Measurements from ENCODE around the gene DNMBP. TPM values are rescaled to one million over a fixed set of nuclear protein-coding genes. Genes with fewer than 3 reads are reported as not detected.

Gene DNMBP
- polyA plus RNA-seq, 2 of the 4 experiments (the other 2 are of a cell fraction), result 13.7 to 20.3 TPM

- 94% methylated on average over 3 of the region's 3 CpGs for WGBS (ENCODE audit: missing lambda C conversion rate)
- ATAC-seq (no peak), DNase-seq (ENCODE audit: low read depth in 1 of 2, low spot score in 1 of 2) (no peak), FAIRE-seq (no peak)
- H3K4me1 ChIP-seq, result peaks cover 32% of the 10 kb centered on the region
- no peak for TF ChIP-seq PHF8 (IDR thresholded peaks at IDR 0.05; ENCODE audit: borderline replicate concordance, low read depth)
- TF ChIP-seq, protein P1, sequence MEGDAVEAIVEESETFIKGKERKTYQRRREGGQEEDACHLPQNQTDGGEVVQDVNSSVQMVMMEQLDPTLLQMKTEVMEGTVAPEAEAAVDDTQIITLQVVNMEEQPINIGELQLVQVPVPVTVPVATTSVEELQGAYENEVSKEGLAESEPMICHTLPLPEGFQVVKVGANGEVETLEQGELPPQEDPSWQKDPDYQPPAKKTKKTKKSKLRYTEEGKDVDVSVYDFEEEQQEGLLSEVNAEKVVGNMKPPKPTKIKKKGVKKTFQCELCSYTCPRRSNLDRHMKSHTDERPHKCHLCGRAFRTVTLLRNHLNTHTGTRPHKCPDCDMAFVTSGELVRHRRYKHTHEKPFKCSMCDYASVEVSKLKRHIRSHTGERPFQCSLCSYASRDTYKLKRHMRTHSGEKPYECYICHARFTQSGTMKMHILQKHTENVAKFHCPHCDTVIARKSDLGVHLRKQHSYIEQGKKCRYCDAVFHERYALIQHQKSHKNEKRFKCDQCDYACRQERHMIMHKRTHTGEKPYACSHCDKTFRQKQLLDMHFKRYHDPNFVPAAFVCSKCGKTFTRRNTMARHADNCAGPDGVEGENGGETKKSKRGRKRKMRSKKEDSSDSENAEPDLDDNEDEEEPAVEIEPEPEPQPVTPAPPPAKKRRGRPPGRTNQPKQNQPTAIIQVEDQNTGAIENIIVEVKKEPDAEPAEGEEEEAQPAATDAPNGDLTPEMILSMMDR (IDR thresholded peaks at IDR 0.05), result no peak
- TF ChIP-seq HOXB5 (CRISPR knock-in tag; IDR thresholded peaks at IDR 0.05), result no peak
- no peak for TF ChIP-seq CHD2 (IDR thresholded peaks at IDR 0.05; ENCODE audit: low read length, partially characterized antibody)
- no peak for TF ChIP-seq GATA3 (IDR thresholded peaks at IDR 0.05; ENCODE audit: borderline replicate concordance)
- TF ChIP-seq JUN (IDR thresholded peaks at IDR 0.05), result no peak
- TF ChIP-seq POLR2A (IDR thresholded peaks at IDR 0.05; ENCODE audit: low read length), result no peak
- no peak for TF ChIP-seq FOXS1 (CRISPR knock-in tag; IDR thresholded peaks at IDR 0.05)
- TF ChIP-seq, protein P2, sequence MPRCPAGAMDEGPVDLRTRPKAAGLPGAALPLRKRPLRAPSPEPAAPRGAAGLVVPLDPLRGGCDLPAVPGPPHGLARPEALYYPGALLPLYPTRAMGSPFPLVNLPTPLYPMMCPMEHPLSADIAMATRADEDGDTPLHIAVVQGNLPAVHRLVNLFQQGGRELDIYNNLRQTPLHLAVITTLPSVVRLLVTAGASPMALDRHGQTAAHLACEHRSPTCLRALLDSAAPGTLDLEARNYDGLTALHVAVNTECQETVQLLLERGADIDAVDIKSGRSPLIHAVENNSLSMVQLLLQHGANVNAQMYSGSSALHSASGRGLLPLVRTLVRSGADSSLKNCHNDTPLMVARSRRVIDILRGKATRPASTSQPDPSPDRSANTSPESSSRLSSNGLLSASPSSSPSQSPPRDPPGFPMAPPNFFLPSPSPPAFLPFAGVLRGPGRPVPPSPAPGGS (IDR thresholded peaks at IDR 0.05), result no peak
- TF ChIP-seq EHF (CRISPR knock-in tag; IDR thresholded peaks at IDR 0.05), result no peak
- TF ChIP-seq EHMT2 (IDR thresholded peaks at IDR 0.05; ENCODE audit: low read depth), result no peak
- TF ChIP-seq NFE2L2 (conservative IDR thresholded peaks at IDR 0.05; ENCODE audit: low read length), result no peak
- ChIA-PET POLR2A (no interaction called here), CTCF (interaction anchor here (0.5 to 2.5 kb wide), 4 partner anchors 60 to 102 kb away, joined by 4 to 8 read pairs (median 4); partner anchors contain the start of gene DNMBP)
- H3K9me3 ChIP-seq, result no peaks in the 10 kb centered on the region; the same call in 2 of the 3 replicates
- H3K4me3 ChIP-seq, result no peak overlapping the region
- no peak overlapping the region for H3K27ac ChIP-seq
- no peak overlapping the region for H3K4me2 ChIP-seq
Observed at GRCh38 chr10:99943908-99944307, 65.8 kb downstream of the DNMBP start.

DNA sequence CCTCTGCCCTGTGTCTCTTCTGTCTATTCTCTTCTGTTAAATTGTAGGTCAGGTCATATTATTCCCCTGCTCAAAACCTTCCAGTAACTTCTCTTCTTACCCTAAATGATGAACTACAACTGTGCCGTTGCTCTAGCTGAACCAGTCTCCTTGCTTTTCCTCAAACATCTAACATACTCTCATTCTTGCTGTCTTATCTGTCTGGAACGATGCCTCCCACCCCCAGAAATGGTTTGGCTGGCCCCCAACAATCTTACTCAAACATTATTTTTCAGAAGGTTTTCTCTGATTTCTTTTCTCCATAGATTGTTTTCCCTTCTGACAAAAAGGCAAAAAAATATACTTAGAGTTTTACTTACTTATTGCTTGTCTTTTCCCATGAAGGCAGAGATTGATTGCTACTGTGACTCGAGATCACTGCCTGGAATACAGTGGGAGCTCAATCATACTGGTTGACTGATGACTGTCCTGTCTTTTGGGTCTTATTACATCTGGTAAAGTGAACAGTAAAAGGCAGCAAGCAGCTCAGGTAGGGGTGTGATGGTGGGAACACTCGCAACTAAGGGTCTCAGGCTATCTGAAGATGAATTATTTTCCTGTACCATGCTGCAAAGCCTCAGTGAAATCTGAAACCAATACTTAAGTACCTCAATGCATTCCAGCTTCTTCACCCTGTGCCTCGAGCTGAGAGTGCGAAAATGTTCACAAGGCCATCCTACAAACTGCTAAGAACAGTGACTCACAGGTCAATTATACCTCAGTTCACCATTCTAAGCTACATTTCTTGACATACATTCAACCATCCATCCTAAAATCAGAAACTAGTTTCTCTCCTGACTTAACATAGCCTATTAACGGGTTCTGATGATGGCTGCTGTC lies 67.6 kb downstream of the DNMBP start:
- H3K9me3 ChIP-seq, result no peaks in the 10 kb centered on the region; the same call in 2 of the 3 replicates

More for the DNA sequence above, 67.6 kb downstream of the DNMBP start:
- DNase-seq (ENCODE audit: low read depth in 1 of 2, low spot score in 1 of 2) (no peak), FAIRE-seq (no peak), ATAC-seq (no peak)
- Histone ChIP-seq H3K27ac (no peak overlapping the region), H3K4me2 (no peak overlapping the region), H3K4me1 (peaks cover 34% of the 10 kb centered on the region), H3K4me3 (no peak overlapping the region)
- CTCF ChIA-PET, result interaction anchor here (1.0 to 2.5 kb wide), 6 partner anchors 14 to 104 kb away, joined by 3 to 8 read pairs (median 4); partner anchors contain the start of gene DNMBP
- no peak for TF ChIP-seq ATOH8 (CRISPR knock-in tag; IDR thresholded peaks at IDR 0.05; ENCODE audit: low read depth)
- TF ChIP-seq, protein P3, sequence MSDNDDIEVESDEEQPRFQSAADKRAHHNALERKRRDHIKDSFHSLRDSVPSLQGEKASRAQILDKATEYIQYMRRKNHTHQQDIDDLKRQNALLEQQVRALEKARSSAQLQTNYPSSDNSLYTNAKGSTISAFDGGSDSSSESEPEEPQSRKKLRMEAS (IDR thresholded peaks at IDR 0.05), result no peak
- no peak for TF ChIP-seq NFE2L2 (conservative IDR thresholded peaks at IDR 0.05; ENCODE audit: low read length)
- no peak for TF ChIP-seq CEBPB (IDR thresholded peaks at IDR 0.05)
- no peak for TF ChIP-seq RNF2 (IDR thresholded peaks at IDR 0.05; ENCODE audit: borderline replicate concordance, low read depth)
- TF ChIP-seq CHD4 (IDR thresholded peaks at IDR 0.05; ENCODE audit: borderline replicate concordance), result no peak
- no peak for TF ChIP-seq FOXS1 (CRISPR knock-in tag; IDR thresholded peaks at IDR 0.05)
- TF ChIP-seq FOSL2 (IDR thresholded peaks at IDR 0.05), result no peak
- TF ChIP-seq FOSL2 (CRISPR knock-in tag; IDR thresholded peaks at IDR 0.05), result no peak
- TF ChIP-seq HES2 (IDR thresholded peaks at IDR 0.05), result no peak
- no peak for TF ChIP-seq USF2 (IDR thresholded peaks at IDR 0.05)
- no peak for TF ChIP-seq HOXB13 (CRISPR knock-in tag; IDR thresholded peaks at IDR 0.05; ENCODE audit: low read depth)
- no peak for TF ChIP-seq ESRRA (IDR thresholded peaks at IDR 0.05; ENCODE audit: borderline replicate concordance, low read length)
- POLR2A ChIA-PET, result no interaction called here
- WGBS (ENCODE audit: missing lambda C conversion rate), result 88% methylated on average over 7 of the region's 7 CpGs
